GM20000 (cell line): Measurements from ENCODE around the gene RDH13.

ENCODE experiments used
- DNase-seq: peaks from one replicate; pipeline ENCODE4 v3.0.0; 2012; ENCODE audit warnings: low spot score
- TF ChIP-seq, protein P1 (sequence below): IDR thresholded peaks from 2 replicates; pipeline ENCODE4 v1.5.1; 2012; ENCODE audit warnings: mild to moderate bottlenecking, control low read depth; ENCODE audit errors: extremely low read depth, missing control alignments

RDH13 gene

DNA sequence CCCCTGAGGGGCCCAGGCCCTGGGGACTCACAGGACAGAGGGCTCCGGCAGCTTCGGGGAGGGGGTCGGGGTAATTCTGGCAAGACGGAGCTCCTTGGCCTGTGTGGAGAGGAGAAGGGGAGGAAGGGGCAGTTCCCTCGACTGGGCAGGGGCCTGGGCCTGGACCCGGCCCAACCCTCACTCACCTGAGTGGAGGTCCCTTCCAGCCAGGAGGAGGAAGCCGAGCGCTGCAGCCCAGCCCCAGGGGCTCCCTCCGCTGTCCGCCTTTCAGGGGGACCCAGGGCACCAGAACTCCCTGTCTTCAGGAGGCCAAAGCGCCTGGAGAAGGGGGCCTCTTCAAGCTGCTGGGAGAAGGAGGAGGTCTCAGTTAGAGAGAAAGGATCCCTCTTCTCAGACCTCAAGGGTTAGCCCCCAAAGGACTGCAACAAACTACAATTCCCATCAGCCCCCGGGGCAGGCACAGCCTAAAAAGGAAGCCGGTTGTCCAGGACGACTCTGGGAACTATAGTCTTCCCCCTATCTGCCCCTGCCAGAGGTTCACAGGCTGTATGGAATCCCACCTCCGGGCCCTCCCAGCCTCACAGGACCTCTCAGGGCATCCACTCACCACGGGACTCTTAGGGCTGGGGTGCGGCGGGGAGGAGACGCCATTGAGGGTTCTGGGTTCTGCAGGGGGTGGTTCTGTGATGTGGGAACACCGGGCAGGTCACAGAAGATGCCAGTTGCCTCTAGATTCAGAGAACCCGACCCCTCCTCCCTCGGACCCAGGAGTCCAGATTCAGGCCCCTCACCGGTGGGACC lies 32.5 kb upstream of the RDH13 start:
- DNase-seq: no peak
- TF ChIP-seq, protein P1, sequence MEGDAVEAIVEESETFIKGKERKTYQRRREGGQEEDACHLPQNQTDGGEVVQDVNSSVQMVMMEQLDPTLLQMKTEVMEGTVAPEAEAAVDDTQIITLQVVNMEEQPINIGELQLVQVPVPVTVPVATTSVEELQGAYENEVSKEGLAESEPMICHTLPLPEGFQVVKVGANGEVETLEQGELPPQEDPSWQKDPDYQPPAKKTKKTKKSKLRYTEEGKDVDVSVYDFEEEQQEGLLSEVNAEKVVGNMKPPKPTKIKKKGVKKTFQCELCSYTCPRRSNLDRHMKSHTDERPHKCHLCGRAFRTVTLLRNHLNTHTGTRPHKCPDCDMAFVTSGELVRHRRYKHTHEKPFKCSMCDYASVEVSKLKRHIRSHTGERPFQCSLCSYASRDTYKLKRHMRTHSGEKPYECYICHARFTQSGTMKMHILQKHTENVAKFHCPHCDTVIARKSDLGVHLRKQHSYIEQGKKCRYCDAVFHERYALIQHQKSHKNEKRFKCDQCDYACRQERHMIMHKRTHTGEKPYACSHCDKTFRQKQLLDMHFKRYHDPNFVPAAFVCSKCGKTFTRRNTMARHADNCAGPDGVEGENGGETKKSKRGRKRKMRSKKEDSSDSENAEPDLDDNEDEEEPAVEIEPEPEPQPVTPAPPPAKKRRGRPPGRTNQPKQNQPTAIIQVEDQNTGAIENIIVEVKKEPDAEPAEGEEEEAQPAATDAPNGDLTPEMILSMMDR: no peak

DNA sequence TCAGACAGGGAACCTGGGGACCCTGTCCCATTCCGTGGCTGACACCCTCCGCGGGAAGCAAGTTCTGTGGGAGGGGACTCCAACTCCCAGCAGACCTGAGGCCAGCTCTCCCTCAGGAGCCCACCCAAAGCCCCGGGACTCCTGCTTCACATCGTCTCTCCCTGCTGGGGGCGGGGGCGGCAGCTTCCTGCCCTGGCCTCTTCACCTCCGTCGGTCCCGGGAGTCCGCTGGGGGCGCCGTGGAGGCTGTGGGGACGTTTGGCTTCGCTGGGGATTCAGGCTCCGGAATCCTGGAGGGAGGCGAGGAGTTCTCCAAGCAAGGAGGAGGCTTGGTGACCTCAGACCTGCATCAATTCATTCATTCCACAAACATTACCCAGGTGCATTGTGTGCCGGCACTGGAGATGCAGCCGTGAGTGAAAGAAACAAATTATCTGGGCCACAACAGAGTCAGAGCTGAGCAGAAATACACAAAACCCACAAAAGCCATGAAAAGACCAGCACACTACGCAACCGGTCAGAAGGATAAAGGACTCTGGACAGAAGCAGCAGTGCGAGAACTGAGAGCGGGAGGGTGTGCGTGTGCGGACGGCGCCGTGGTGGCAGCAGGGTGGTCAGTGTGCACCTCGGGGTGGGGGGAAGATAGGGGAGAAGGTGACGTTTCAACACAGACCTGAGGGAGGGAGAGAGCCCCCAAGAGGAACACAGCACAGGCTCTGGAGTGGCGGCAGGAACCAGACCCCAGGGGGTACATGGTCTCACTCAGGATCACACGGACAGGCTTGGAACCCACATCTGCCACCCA lies 31.7 kb upstream of the RDH13 start:
- DNase-seq: no peak
- TF ChIP-seq, protein P1: no peak

DNA sequence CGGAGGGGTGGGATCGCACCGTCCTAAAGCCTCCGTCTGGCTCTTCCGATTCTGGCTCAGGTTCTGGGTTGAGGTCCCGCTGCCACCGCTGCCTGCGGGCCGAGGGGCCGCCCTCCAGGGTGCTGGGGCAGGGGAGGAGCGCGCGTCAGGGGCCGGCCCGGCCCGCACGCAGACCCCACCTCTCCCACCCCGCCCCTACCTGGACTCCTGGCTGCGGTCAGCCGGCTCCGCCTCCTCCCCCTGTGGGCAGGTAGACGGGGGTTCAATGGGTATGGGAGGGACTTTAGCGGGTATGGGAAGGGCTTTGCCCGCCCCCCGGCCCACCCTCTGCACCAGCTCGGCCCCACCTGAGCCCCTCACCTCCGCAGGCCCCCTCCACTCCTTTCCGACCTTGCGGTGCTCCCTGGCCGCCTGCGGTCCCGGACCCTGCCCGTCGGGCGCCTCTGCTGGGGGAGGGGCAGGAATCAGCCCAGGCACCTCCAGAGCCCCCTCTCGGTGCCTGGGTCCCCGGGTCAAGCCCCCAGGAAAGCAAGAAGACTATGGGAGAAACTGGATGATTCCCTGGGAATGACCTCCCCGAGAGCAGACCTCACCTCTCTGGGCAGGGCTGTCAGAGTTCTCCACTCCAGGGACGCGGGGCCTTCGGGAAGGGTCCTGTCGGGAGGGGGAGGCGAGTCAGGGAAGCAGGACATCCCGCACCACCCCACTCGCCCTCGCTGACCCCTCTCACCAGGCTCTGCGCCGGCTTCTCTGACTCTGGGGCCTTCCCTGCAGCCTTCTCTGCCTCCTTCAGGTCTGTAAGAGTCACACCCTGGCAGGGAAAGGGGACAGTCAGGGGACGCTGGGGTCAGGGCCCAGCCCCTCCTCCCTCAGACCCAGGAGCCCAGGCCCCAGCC lies 29.7 kb upstream of the RDH13 start:
- no peak for DNase-seq
- TF ChIP-seq, protein P1: no peak

DNA sequence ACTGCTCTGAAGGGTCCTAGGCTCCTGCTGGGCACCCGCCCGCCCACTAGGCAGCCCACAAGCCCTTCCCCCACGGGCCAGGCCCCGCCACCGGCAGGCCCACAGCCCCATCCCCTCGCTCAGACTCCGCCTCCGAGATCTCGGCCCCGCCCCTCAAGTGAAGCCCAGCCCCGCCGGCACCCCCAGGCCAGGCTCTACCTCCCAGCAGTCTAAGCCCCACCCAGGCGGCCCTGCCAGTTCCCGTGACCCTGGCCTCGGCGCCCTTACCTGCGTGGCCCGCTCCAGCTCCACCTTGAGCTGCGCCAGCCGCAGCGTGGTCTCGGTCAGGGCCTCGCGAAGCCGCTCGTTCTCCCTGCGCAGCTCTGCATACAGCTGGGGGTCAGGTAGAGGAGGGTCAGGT lies 29.0 kb upstream of the RDH13 start:
- DNase-seq: no peak
- TF ChIP-seq, protein P1: no peak

DNA sequence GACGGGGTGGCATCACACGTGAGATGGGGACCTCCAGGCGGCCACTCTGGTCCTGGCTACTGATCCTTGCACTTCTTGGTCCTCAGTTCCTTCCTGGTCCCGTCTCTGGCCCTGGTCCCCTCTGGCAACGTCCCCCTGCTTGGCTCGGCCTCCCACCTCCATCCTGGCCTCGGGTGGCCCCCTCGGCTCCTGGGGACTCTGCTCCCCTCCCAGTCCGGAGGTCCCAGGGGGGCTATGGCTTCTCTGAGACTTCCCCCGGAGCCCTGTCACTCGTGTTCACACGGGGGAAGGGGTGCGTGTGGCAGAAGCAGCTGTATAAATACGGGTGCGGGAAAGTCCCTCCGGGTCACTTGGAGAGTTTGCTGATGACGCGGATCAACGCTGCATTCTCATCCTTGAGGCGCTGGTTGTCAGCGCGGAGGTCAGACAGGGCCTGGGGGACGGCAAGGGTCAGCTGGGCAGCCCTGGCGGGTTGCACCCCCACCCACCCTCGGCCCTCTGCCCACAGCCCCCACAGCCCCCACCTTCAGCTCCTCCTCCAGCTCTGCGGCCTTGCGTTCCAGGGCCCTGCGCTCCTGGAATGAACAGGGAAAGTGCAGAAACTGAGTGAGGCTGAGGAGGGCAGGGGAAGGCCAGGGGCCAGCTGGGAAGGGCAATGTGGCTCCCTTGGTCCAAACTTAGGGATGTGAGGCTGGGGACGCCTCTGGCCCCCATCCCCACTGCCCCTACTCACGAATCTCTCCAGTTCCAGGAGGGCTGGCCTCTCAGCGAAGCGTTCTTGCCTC lies 28.4 kb upstream of the RDH13 start:
- TF ChIP-seq, protein P1: no peak

DNA sequence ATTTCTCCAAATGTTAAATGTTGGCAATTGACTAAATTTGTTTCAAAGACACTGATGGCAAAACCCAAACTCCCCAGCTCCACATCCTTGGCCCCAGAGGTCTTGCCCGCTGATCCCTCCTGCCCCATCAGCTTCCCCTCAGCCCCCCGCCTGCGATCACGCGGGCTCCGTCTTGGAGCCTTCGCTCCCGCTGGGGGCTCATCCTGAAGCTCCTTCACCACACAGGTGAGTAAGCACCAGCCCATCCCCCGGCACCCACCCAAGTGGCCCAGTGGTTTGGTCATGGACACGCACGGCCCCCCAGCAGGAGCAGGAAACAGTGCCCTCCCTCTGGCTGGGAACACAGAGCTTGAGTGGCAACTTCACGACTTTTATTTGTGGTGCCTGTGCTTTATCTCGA lies 27.6 kb upstream of the RDH13 start:
- DNase-seq: no peak
- TF ChIP-seq, protein P1: no peak

More for the DNA sequence above, 28.4 kb upstream of the RDH13 start:
- no peak for DNase-seq
